ENCODE data around the gene TANGO2. TPM values are rescaled to one million over a fixed set of nuclear protein-coding genes. Genes with fewer than 3 reads are reported as not detected.

TANGO2 gene
- polyA plus RNA-seq, 1 donor from 2014 or later: 12.7 TPM

DNA sequence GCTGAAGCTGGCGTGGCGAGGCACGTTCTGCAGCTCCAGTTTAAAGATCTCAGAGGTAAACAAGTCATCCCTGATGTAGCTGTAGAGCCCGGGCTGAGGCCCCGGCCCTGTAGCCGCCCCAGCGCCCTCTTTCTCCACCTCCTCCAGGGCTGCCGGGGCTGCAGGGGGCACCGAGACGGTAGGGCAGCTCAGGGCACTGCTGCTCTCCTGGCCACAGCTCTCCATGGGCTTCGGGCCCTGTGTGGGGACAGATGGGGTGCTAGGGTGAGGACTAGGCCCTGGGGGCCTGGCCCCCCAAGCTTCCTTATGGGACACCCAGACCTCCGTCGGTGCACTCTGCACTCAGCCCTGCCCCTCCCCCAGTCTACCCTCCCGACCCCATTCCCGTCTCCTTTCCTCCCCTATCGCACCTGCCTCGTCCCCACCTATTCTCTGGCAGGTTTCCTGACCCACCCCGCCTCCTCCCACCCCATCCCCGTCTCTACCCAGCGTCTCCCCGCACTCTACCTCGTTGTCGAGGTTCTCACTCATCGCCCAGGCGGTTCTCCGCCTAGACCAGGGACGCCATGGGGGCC lies 95.6 kb downstream of the TANGO2 start:
- H3K4me2 ChIP-seq (ENCODE audit: low read length): peak overlapping the region; percentile 62
- H3K79me2 ChIP-seq (replicated peaks; ENCODE audit: insufficient read depth, low read length): peaks cover 38% of the 10 kb centered on the region
- no peaks in the 10 kb centered on the region for H3F3A ChIP-seq (ENCODE audit: insufficient read depth, low read length, poor library complexity, severe bottlenecking)
- peaks cover 6% of the 10 kb centered on the region for H3K36me3 ChIP-seq (ENCODE audit: insufficient read depth, low read length)
- peak overlapping the region; percentile 45 for H2AFZ ChIP-seq (ENCODE audit: low read depth, low read length)
- no peaks in the 10 kb centered on the region for H3K9me3 ChIP-seq (ENCODE audit: low read length)
- TF ChIP-seq MXI1 (conservative IDR thresholded peaks at IDR 0.05; ENCODE audit: poor library complexity, severe bottlenecking) (no peak), SMC3 (conservative IDR thresholded peaks at IDR 0.05; ENCODE audit: poor library complexity) (no peak), REST (IDR thresholded peaks at IDR 0.05; ENCODE audit: borderline replicate concordance) (no peak), CTCF (IDR thresholded peaks at IDR 0.05; ENCODE audit: poor library complexity, severe bottlenecking) (no peak), EZH2 (IDR thresholded peaks at IDR 0.05; ENCODE audit: borderline replicate concordance, insufficient read depth, low read length, poor library complexity, severe bottlenecking) (no peak), RAD21 (conservative IDR thresholded peaks at IDR 0.05) (no peak), POLR2AphosphoS5 (IDR thresholded peaks at IDR 0.05) (no peak), EP300 (conservative IDR thresholded peaks at IDR 0.05; ENCODE audit: poor library complexity, severe bottlenecking) (no peak), TAF1 (IDR thresholded peaks at IDR 0.05; ENCODE audit: low read depth) (no peak)
- no peaks in the 10 kb centered on the region for H3K9me2 ChIP-seq (ENCODE audit: insufficient read depth, low read length)
- H3K27me3 ChIP-seq (ENCODE audit: insufficient read depth, low read depth, low read length): no peaks in the 10 kb centered on the region
- H4K20me1 ChIP-seq (ENCODE audit: insufficient read depth): no peaks in the 10 kb centered on the region
- peak overlapping the region; percentile 98 for H3K4me3 ChIP-seq (ENCODE audit: low read length)
- H3K27ac ChIP-seq (ENCODE audit: low read length): peak overlapping the region; percentile 78
- H3K9ac ChIP-seq (ENCODE audit: low read length): peak overlapping the region; percentile 93

Small RNA genes within 50 kb of the gene (small RNA-seq; reads per million reads assigned to genes)
- gene MIR185 (729 to 2,744 (median 2,214) reads per million in 3 experiments), gene MIR6816 (0 to 9.3 (median 0.61) reads per million in 3 experiments), gene RF00017 (0 reads per million in 3 experiments)

Other genes with a start within 250 kb of the TANGO2 start
- gene GNB1L, start 166.2 kb upstream of the TANGO2 start, polyA plus RNA-seq: 16.5 and 16.9 TPM in 2 replicates
- 9.7 and 11.7 TPM in 2 replicates for gene RTL10, start 166.2 kb upstream of the TANGO2 start, polyA plus RNA-seq
- 14.2 and 27.6 TPM in 2 replicates for gene COMT, start 79.3 kb upstream of the TANGO2 start, polyA plus RNA-seq
- 3.5 and 4.1 TPM in 2 replicates for gene TXNRD2, start 79.3 kb upstream of the TANGO2 start, polyA plus RNA-seq
- 112 and 134 TPM in 2 replicates for gene ARVCF, start 4.3 kb upstream of the TANGO2 start, polyA plus RNA-seq
- 48.9 and 52.3 TPM in 2 replicates for gene DGCR8, start 59.1 kb downstream of the TANGO2 start, polyA plus RNA-seq
- gene RANBP1, start 95.0 kb downstream of the TANGO2 start, polyA plus RNA-seq: 341 and 360 TPM in 2 replicates
- gene TRMT2A, start 96.1 kb downstream of the TANGO2 start, polyA plus RNA-seq: 96.7 and 103 TPM in 2 replicates
- gene ZDHHC8, start 110.7 kb downstream of the TANGO2 start, polyA plus RNA-seq: 4.5 and 11.4 TPM in 2 replicates
- not detected in 2 replicates for gene CCDC188, start 129.9 kb downstream of the TANGO2 start, polyA plus RNA-seq
- gene RTN4R, start 247.2 kb downstream of the TANGO2 start, polyA plus RNA-seq: 12.1 and 13.6 TPM in 2 replicates

Measured in neural cell (in vitro differentiated cells).